Aorta (tissue), 5 donors: ENCODE data around the gene TMEM120A. TPM values are rescaled to one million over a fixed set of nuclear protein-coding genes. Genes with fewer than 3 reads are reported as not detected.

ENCODE experiments used
- ATAC-seq: fragments of 200-7000 bp; cut with Tn5 transposase; one replicate; pipeline ENCODE4 v1.9.1; 2022; ENCODE audit warnings: moderate library complexity; ENCODE audit not compliant: low FRiP score
- DNase-seq, 2 donors: peaks; one replicate each; pipeline ENCODE4 v3.0.0-alpha.2; 2020
- H3K27ac ChIP-seq, 2 donors: one replicate each; pipeline ENCODE4 v1.5.1; 2013; ENCODE audit warnings: low read length in 2 of 2, mild to moderate bottlenecking in 2 of 2, moderate library complexity in 2 of 2, control low read depth in 1 of 2, inconsistent platforms in 1 of 2, low read depth in 1 of 2
- H3K27me3 ChIP-seq, 2 donors: one replicate each; pipeline ENCODE4 v1.6.1; 2013; ENCODE audit warnings: control low read depth in 1 of 2, low read length in 1 of 2, mild to moderate bottlenecking in 1 of 2, moderate library complexity in 1 of 2; ENCODE audit not compliant: insufficient read depth in 2 of 2, control insufficient read depth in 1 of 2
- H3K36me3 ChIP-seq, 2 donors: one replicate each; pipeline ENCODE4 v1.6.1; 2013; ENCODE audit warnings: control low read depth in 1 of 2, low read length in 1 of 2, mild to moderate bottlenecking in 1 of 2; ENCODE audit not compliant: insufficient read depth in 2 of 2, control insufficient read depth in 1 of 2
- H3K4me1 ChIP-seq, 2 donors: one replicate each; pipeline ENCODE4 v1.6.1; 2013; ENCODE audit warnings: low read length in 2 of 2, control low read depth in 1 of 2, mild to moderate bottlenecking in 1 of 2, moderate library complexity in 1 of 2; ENCODE audit not compliant: insufficient read depth in 2 of 2, control insufficient read depth in 1 of 2
- H3K4me3 ChIP-seq, 2 donors: one replicate each; pipeline ENCODE4 v1.5.1; 2013; ENCODE audit warnings: low read length in 2 of 2, control low read depth in 1 of 2, mild to moderate bottlenecking in 1 of 2
- H3K9me3 ChIP-seq: one replicate; pipeline ENCODE4 v1.6.1; 2013; ENCODE audit warnings: mild to moderate bottlenecking, low read length; ENCODE audit not compliant: control insufficient read depth
- WGBS, 2 donors: extraction: QIAGEN DNeasy Blood & Tissue Kit; methylation state at CpG; one replicate each; pipeline ENCODE4 v1.1.7; 2013; 5-methylcytosine and 5-hydroxymethylcytosine counted together
- intact Hi-C, 2 donors: fragments of 100-400 bp; cut with DNase I; formaldehyde crosslinking; loops; one replicate each; pipeline versions ENCODE4 v1.14.2 to v1.15.0; 2022
- polyA plus RNA-seq, 2 donors: library from polyadenylated mRNA; stranded (reverse); fragments of 200-250 nt; gene quantifications; one replicate each; pipeline ENCODE4 v1.2.3, GENCODE V29; 2013
- total RNA-seq, 2 donors: library from RNA; stranded (reverse); fragmentation: NEBNext Ultra II Directional; extraction: Animal tissue kit (Norgen Biotek cat#: 25700); gene quantifications; one replicate each; pipeline ENCODE4 v1.2.1, GENCODE V29; 2021
- donor health status: healthy with polysubstance abuse.
- donor health status: Bipolar disorder and iron deficiency.
- donor health status: DM: no; HTN: no; CAD: no.
- donor health status: DM: no; HTN: no; CAD: no.
- donor health status: DM: yes; HTN: yes; CAD: no.

Gene TMEM120A
- total and polyA plus RNA-seq, 4 donors, result 53.8 to 144 (median 79.5) TPM

DNA sequence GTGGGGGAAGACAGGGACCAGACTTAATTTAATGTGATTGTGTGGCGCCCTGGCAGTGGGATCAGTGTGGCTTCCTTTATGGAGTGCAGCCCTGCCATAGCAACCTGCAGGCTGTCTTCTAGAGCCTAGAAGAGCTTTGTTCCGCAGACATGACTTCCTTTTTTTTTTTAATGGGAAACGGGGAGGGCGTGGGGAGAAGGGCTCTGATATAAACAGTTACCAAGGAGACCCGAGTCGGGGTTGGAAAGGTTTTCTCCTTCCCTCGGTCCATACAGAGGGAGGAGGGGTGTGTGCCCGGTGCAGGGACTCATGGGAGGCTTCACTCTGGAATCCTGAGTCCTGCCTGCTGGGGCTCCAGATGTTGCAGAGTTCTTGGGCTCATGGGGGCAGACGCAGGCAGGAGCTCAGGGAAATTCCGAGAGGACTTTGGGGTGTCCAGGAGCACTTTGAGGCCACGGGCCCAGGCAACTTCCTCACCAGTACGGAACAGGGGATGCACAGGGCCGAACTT lies 26.9 kb downstream of the TMEM120A start:
- H3K9me3 ChIP-seq, result no peaks in the 10 kb centered on the region
- H3K36me3 ChIP-seq, result no peaks in the 10 kb centered on the region
- ATAC-seq, result peak; percentile 26
- peak overlapping the region; percentile 29 to 62 for H3K27ac ChIP-seq
- 33 to 40% methylated on average over 13 of the region's 13 CpGs for WGBS, 2 donors
- intact Hi-C loops, result loop anchor here in 1 of 2 donors (5.0 kb wide), 1 partner anchor 50 kb away; the partner anchor contains the start of gene POR
- no peaks in the 10 kb centered on the region for H3K27me3 ChIP-seq
- no peaks in the 10 kb centered on the region for H3K4me1 ChIP-seq
- no peak overlapping the region for H3K4me3 ChIP-seq
- no peak for DNase-seq

DNA sequence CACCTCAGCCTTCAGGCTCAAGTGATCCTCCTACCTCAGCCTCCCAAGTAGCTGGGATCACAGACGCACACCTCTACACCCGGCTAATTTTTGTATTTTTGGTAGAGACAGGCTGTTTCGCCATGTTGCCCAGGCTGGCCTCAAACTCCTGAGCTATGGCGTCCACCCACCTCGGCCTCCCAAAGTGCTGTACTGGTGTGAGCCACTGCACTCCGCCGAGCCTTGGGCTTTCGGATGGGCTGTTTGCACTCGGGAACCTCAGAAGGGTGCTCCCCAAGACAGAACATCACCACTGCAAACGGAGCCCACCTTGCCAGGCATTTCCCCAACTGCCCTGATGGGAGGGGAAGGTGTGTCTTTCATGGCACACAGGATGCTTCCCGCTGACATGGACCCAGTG lies 27.3 kb downstream of the TMEM120A start:
- peaks cover 0 to 2% of the 10 kb centered on the region in 2 donors for H3K4me1 ChIP-seq
- ATAC-seq (no peak), DNase-seq (no peak)
- 81 to 87% methylated on average over 11 of the region's 11 CpGs for WGBS, 2 donors
- H3K27ac ChIP-seq, result peak overlapping the region; percentile 29 to 62
- H3K9me3 ChIP-seq, result no peaks in the 10 kb centered on the region
- no peak overlapping the region for H3K4me3 ChIP-seq
- H3K27me3 ChIP-seq, result no peaks in the 10 kb centered on the region
- H3K36me3 ChIP-seq, result no peaks in the 10 kb centered on the region
- intact Hi-C loops, result loop anchor here in 1 of 2 donors (5.0 kb wide), 1 partner anchor 50 kb away; the partner anchor contains the start of gene POR

DNA sequence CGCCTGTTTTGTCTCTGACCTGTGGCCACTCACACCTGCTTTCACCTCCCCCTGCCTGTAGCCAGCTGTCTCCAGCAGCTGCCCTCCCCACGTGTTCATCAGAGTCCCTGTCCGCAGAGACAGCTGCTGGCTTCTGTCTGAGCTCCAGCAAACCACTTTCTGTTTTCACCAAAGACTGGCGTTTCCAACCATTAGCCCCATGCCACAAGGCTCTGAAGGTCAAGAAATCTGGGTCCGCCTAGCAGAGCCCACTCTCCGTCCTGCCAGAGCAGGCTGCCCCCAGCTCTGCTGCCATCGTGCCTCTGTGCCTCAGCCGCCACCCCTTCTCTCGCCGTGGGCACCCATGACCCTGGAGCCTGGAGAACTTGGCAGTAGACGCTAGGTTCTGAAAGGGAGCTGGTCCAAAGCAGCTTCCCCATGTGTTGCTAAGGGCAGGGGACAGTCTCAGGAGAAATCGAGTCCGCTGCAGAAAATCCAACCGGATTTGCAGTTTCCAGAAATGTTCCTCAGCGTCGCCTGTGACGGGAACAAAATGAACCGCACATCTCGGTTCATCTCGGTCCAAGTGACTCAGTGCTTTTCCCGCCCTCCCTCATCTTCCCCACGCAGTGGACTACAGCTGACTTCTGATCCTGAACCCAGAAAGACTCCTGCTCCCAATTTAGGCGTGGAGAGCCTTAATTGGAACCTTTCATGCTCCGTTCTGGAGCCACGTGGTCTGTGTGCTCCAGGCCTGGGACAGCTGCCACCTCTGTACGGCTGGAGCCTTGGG lies 28.0 kb downstream of the TMEM120A start:
- Histone ChIP-seq H3K27ac (peak overlapping the region; percentile 94 to 97), H3K27me3 (no peaks in the 10 kb centered on the region), H3K9me3 (no peaks in the 10 kb centered on the region), H3K36me3 (no peaks in the 10 kb centered on the region), H3K4me3 (no peak overlapping the region), H3K4me1 (peaks cover 0 to 2% of the 10 kb centered on the region in 2 donors)
- WGBS, 2 donors, result 4 to 6% methylated on average over 26 of the region's 26 CpGs
- DNase-seq, result peak; percentile 78 to 87
- ATAC-seq, result peak; percentile 79
- intact Hi-C loops, result loop anchor here (1.0 to 5.0 kb wide), 2 partner anchors 49 to 51 kb away; partner anchors contain the start of gene POR (in 2 of the 2)

DNA sequence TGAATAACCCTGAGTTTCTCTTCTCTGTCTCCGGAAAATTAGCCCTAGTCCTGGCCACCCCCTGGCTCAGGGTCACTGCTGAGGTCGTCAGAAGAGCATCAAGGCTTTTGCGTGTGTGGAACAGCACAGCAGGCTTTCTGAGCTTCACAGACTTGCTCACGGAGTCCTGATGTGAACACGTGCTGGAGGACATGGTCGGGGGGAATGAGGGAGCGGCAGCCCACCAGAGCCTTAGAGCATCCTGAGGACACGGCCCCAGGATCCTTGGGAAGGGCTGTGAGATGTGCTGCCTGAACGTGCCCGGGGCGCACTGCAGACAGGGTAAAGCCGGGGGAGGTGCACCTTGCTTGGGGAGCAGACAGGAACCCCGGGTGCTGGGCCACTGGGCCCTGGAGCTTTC lies 28.8 kb downstream of the TMEM120A start:
- H3K27ac ChIP-seq, result peak overlapping the region; percentile 94 to 97
- DNase-seq, result no peak
- H3K4me3 ChIP-seq, result no peak overlapping the region
- WGBS, 2 donors, result 68 to 69% methylated on average over 13 of the region's 13 CpGs
- no peak for ATAC-seq
- peaks cover 0 to 2% of the 10 kb centered on the region in 2 donors for H3K4me1 ChIP-seq
- intact Hi-C loops, result loop anchor here (1.0 to 5.0 kb wide), 2 partner anchors 48 to 50 kb away; partner anchors contain the start of gene POR (in 2 of the 2)
- no peaks in the 10 kb centered on the region for H3K36me3 ChIP-seq
- H3K9me3 ChIP-seq, result no peaks in the 10 kb centered on the region
- H3K27me3 ChIP-seq, result no peaks in the 10 kb centered on the region

DNA sequence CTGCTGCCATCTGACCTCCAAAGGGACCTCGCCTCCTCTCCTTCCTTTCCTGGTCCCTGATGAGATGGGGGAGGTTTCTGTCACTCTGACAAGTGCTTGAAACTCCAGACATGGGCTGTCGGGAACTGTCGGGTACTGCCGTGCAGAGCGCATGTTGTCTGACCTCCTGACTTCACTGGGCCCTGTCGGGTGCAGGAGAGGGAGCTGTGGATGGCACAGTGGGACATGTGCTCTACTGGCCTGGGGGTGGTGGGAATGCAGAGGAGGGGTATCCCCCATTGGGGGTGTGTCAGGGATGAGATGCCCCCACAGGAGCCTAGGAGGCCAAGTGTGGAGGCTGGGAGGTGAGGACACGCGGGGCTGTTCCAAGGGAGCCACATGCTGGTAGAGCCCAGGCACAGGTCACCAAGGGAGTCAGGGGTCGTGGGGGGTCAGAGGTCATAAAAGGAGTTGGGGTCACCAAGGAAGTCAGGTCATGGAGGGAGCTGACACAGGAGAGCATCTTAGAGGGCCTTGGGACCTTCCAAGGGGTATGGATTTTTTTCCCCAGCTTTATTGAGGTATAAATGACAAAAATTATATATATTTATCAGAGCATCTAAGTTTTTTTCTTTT lies 30.9 kb downstream of the TMEM120A start:
- ATAC-seq (peak; percentile 6), DNase-seq (no peak)
- intact Hi-C loops, result no loop called here
- no peak overlapping the region for H3K4me3 ChIP-seq
- peak overlapping the region; percentile 77 to 92 for H3K27ac ChIP-seq
- 39 to 40% methylated on average over 9 of the region's 9 CpGs for WGBS, 2 donors
- H3K4me1 ChIP-seq, result peaks cover 0 to 2% of the 10 kb centered on the region in 2 donors
- H3K36me3 ChIP-seq, result peaks cover 0 to 2% of the 10 kb centered on the region in 2 donors
- no peaks in the 10 kb centered on the region for H3K27me3 ChIP-seq
- H3K9me3 ChIP-seq, result no peaks in the 10 kb centered on the region

DNA sequence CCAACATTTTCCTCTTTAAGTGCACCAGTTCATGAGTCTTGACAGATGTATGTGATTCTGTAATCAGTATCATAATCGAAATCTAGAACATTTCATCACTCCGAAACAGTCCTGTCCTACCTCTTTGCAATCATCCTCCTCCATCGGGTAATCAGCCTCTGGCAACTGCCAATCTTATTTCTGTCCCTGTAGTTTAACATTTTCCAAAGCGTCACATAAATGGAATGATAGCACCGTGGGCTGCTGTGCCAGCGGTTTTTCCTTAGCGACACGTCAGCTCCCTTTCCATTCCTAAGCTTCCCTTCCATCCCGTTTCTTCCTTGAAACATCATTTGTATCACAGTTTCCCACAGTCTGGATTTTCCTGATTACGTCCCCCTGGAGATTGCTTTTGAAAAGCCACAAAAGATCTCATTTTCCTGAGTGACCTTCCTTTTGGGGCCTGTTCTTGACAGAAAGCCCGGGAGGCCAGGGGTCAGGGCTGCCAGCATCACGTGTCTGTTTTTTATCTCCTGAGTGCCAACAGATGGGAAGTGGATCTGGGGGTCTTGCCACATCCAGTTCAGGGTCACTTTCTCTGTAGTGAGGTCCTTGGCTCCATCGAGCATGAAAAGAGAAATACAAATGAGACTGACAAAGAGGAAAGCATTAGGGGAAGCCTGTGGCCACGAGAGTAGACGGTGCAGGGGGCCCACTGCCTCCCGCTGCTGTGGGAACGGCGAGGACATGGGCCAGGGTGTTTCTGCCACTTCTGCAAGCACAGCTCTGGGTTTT lies 31.6 kb downstream of the TMEM120A start:
- H3K4me3 ChIP-seq, result no peak overlapping the region
- intact Hi-C loops, result no loop called here
- H3K36me3 ChIP-seq, result peaks cover 0 to 2% of the 10 kb centered on the region in 2 donors
- ATAC-seq, result peak; percentile 60
- peak; percentile 73 to 88 for DNase-seq
- no peaks in the 10 kb centered on the region for H3K27me3 ChIP-seq
- H3K9me3 ChIP-seq, result no peaks in the 10 kb centered on the region
- H3K27ac ChIP-seq, result peak overlapping the region; percentile 77 to 92
- WGBS, 2 donors, result 3 to 7% methylated on average over 18 of the region's 18 CpGs
- peaks cover 0 to 2% of the 10 kb centered on the region in 2 donors for H3K4me1 ChIP-seq

DNA sequence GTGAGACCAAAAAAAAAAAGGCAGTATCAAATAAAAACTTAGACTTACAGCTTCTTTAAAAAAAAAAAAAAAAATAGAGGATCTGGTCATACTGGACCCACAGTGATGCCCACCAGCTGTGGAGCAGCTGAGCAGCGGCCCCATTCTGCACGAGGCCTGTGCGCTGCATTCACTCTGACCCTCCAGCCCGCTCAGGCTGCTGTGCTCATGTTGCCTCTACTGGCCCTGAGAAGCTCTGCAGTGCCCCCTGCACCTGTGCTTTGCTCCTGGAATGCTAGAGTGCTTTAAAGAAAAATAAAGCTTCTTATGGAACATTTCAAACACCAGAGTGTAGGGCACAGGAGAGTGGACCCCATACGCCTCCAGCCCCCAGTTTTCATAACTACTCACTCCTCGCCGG lies 33.2 kb downstream of the TMEM120A start:
- Histone ChIP-seq H3K36me3 (peaks cover 0 to 2% of the 10 kb centered on the region in 2 donors), H3K4me1 (peaks cover 0 to 2% of the 10 kb centered on the region in 2 donors), H3K27me3 (no peaks in the 10 kb centered on the region), H3K27ac (peak overlapping the region in 1 of 2 donors; percentile 37), H3K4me3 (no peak overlapping the region), H3K9me3 (no peaks in the 10 kb centered on the region)
- 94 to 97% methylated on average over 7 of the region's 7 CpGs for WGBS, 2 donors
- intact Hi-C loops, result no loop called here
- DNase-seq, result no peak
- no peak for ATAC-seq

DNA sequence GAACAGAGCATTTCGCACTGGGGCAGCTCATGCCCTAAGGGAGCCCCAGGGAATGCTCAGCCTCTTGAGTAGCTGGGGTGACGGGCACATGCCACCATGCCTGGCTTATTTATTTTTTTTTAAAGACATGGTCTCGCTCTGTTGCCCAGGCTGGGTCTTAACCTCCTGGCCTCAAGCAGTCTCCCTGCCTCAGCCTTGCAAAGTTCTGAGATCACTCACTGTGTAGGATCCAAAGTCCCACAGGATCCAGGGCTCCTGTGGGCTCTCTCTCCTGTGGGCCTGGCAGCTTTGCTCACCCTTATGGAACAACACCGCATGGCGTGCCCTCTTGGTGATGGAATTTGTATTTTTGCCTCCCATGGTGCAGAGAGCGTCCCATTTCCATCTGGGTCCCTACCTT lies 34.0 kb downstream of the TMEM120A start:
- no peak overlapping the region for H3K27ac ChIP-seq
- no peaks in the 10 kb centered on the region for H3K9me3 ChIP-seq
- peaks cover 0 to 4% of the 10 kb centered on the region in 2 donors for H3K36me3 ChIP-seq
- intact Hi-C loops, result no loop called here
- H3K4me1 ChIP-seq, result peaks cover 0 to 2% of the 10 kb centered on the region in 2 donors
- 96 to 98% methylated on average over 6 of the region's 6 CpGs for WGBS, 2 donors
- H3K4me3 ChIP-seq, result no peak overlapping the region
- ATAC-seq (no peak), DNase-seq (no peak)
- H3K27me3 ChIP-seq, result no peaks in the 10 kb centered on the region
